Sciatic nerve (tissue), 2 donors: ENCODE data around the gene L1CAM. TPM values are rescaled to one million over a fixed set of nuclear protein-coding genes. Genes with fewer than 3 reads are reported as not detected.

Experiments used
- ATAC-seq: fragments of 200-7000 bp; cut with Tn5 transposase; one replicate; pipeline ENCODE4 v1.9.1; 2020; ENCODE audit warnings: mild to moderate bottlenecking, moderate library complexity
- DNase-seq: peaks from one replicate; pipeline ENCODE4 v3.0.0-alpha.2; 2020; ENCODE audit warnings: low spot score
- intact Hi-C: fragments of 100-400 bp; cut with DNase I; formaldehyde crosslinking; loops from one replicate; pipeline ENCODE4 v1.14.2; 2022
- total RNA-seq: library from RNA; stranded (reverse); fragmentation: NEBNext Ultra II Directional; extraction: Animal tissue kit (Norgen Biotek cat#: 25700); gene quantifications from one replicate; pipeline ENCODE4 v1.2.1, GENCODE V29; 2021
- donor health status: DM: no; HTN: no; CAD: no.
- donor health status: DM: no; HTN: no; CAD: no.

The L1CAM gene
- 83.2 TPM for total RNA-seq

GRCh38 chrX:153885968-153886903 is at the start of gene L1CAM:
Gene L1CAM (minus strand): TSS chrX:153886173. CDS start chrX:153875836, 10,337 bp downstream.
- intact Hi-C loops, result no loop called here
- DNase-seq, result no peak
- no peak for ATAC-seq

GRCh38 chrX:153935326-153935851 is 49.4 kb upstream of the L1CAM start:
- DNase-seq (no peak), ATAC-seq (peak; percentile 9)
- intact Hi-C loops, result no loop called here

GRCh38 chrX:153934762-153935325 is 48.9 kb upstream of the L1CAM start, which contains the start of gene NAA10:
Gene NAA10 (minus strand): TSS chrX:153935037. CDS start chrX:153934904, 133 bp downstream.
- intact Hi-C loops, result no loop called here
- DNase-seq, result peak; percentile 80

GRCh38 chrX:153934148-153934761 is 48.3 kb upstream of the L1CAM start:
- ATAC-seq (peak; percentile 6), DNase-seq (no peak)
- intact Hi-C loops, result no loop called here

More at GRCh38 chrX:153934762-153935325, 48.9 kb upstream of the L1CAM start, which contains the start of gene NAA10:
- peak; percentile 94 for ATAC-seq

GRCh38 chrX:153933748-153934147 is 47.8 kb upstream of the L1CAM start:
- intact Hi-C loops, result no loop called here
- DNase-seq (no peak), ATAC-seq (no peak)

- DNase-seq (no peak), ATAC-seq (no peak)
- intact Hi-C loops, result no loop called here
Measured at GRCh38 chrX:153932220-153932915, 46.4 kb upstream of the L1CAM start.

GRCh38 chrX:153931748-153932147 is 45.8 kb upstream of the L1CAM start:
- intact Hi-C loops, result no loop called here
- no peak for ATAC-seq
- DNase-seq, result no peak

- no peak for DNase-seq
Measured at GRCh38 chrX:153931151-153931550, 45.2 kb upstream of the L1CAM start.

GRCh38 chrX:153930011-153930910 is 44.3 kb upstream of the L1CAM start:
- DNase-seq, result no peak
- no peak for ATAC-seq
- intact Hi-C loops, result no loop called here

More at GRCh38 chrX:153931151-153931550, 45.2 kb upstream of the L1CAM start:
- intact Hi-C loops, result no loop called here
- ATAC-seq, result no peak

- intact Hi-C loops, result no loop called here
- ATAC-seq (no peak), DNase-seq (no peak)
Measured at GRCh38 chrX:153929576-153929975, 43.6 kb upstream of the L1CAM start.

- DNase-seq (no peak), ATAC-seq (no peak)
- intact Hi-C loops, result no loop called here
Measured at GRCh38 chrX:153928846-153929245, 42.9 kb upstream of the L1CAM start.

GRCh38 chrX:153927922-153928760 is 42.2 kb upstream of the L1CAM start:
- ATAC-seq, result peak; percentile 97
- DNase-seq, result peak; percentile 96
- intact Hi-C loops, result no loop called here

GRCh38 chrX:153927672-153927921 is 41.6 kb upstream of the L1CAM start:
- intact Hi-C loops, result no loop called here
- ATAC-seq (no peak), DNase-seq (no peak)

GRCh38 chrX:153926858-153927671 is 41.1 kb upstream of the L1CAM start:
- ATAC-seq (peak; percentile 14), DNase-seq (no peak)
- intact Hi-C loops, result no loop called here

GRCh38 chrX:153926552-153926857 is 40.5 kb upstream of the L1CAM start:
- intact Hi-C loops, result no loop called here
- DNase-seq (no peak), ATAC-seq (no peak)

GRCh38 chrX:153925739-153926551 is 40.0 kb upstream of the L1CAM start, which contains the start of gene ARHGAP4:
Gene ARHGAP4 (minus strand): TSS chrX:153926264. CDS start chrX:153926202, 62 bp downstream.
- DNase-seq (no peak), ATAC-seq (no peak)
- intact Hi-C loops, result no loop called here
